MCF 10A (cell line): Measurements from ENCODE around the gene CSF2. TPM values are rescaled to one million over a fixed set of nuclear protein-coding genes. Genes with fewer than 3 reads are reported as not detected.

ENCODE experiments used
- BruUV-seq: library from RNA; stranded (reverse); fragments of 400-500 nt; replicated peaks from 2 replicates; lab custom pipeline; 2021; lab: Mats Ljungman, UMichigan
- CTCF ChIA-PET: fragments of 300-600 bp; sonication (Branson Sonifier 250); formaldehyde crosslinking; extraction: SDS; loops from one replicate; lab custom pipeline; 2021; ENCODE audit warnings: antibody characterized with exemption, inconsistent platforms; lab: Yijun Ruan, JAX
- POLR2A ChIA-PET: fragments of 300-600, 350-650 bp; sonication (Branson Sonifier 250); formaldehyde crosslinking; extraction: SDS; loops from one replicate; lab custom pipeline; 2020; ENCODE audit warnings: antibody characterized with exemption, inconsistent platforms; lab: Yijun Ruan, JAX
- DNase-seq: peaks from one replicate; pipeline ENCODE4 v3.0.0-alpha.2; 2018; ENCODE audit not compliant: unreplicated experiment
- H3K27ac Mint-ChIP-seq: one replicate; pipeline ENCODE4 v1.8.0; 2022; ENCODE audit warnings: mild to moderate bottlenecking, low read depth, mixed read lengths; ENCODE audit not compliant: unreplicated experiment
- H3K27me3 Mint-ChIP-seq: one replicate; pipeline ENCODE4 v1.8.0; 2022; ENCODE audit warnings: mixed read lengths; ENCODE audit not compliant: insufficient read depth, unreplicated experiment
- H3K36me3 Mint-ChIP-seq: one replicate; pipeline ENCODE4 v1.8.0; 2022; ENCODE audit warnings: mild to moderate bottlenecking, moderate library complexity, mixed read lengths; ENCODE audit not compliant: insufficient read depth, unreplicated experiment
- H3K4me1 Mint-ChIP-seq: one replicate; pipeline ENCODE4 v1.8.0; 2022; ENCODE audit warnings: mixed read lengths; ENCODE audit not compliant: insufficient read depth, unreplicated experiment
- H3K4me3 Mint-ChIP-seq: one replicate; pipeline ENCODE4 v1.8.0; 2022; ENCODE audit warnings: mild to moderate bottlenecking, moderate library complexity, mixed read lengths; ENCODE audit not compliant: unreplicated experiment
- H3K9me3 Mint-ChIP-seq: one replicate; pipeline ENCODE4 v1.8.0; 2022; ENCODE audit warnings: mixed read lengths; ENCODE audit not compliant: unreplicated experiment
- intact Hi-C: fragments of 100-400 bp; cut with micrococcal nuclease; formaldehyde crosslinking; loops from 2 replicates; pipeline ENCODE4 v1.14.1; 2022
- total RNA-seq: library from RNA; stranded (reverse); gene quantifications from 2 replicates; pipeline ENCODE4 v1.2.3, GENCODE V29; 2022
- TF ChIP-seq, protein P1 (sequence below): fragments of 200-600 bp; IDR thresholded peaks from one replicate; pipeline ENCODE4 v1.8.0; 2022; ENCODE audit warnings: antibody characterized with exemption, mild to moderate bottlenecking; ENCODE audit not compliant: unreplicated experiment

The CSF2 gene
- total RNA-seq, 1 experiment from 2014 or later, result not detected

DNA sequence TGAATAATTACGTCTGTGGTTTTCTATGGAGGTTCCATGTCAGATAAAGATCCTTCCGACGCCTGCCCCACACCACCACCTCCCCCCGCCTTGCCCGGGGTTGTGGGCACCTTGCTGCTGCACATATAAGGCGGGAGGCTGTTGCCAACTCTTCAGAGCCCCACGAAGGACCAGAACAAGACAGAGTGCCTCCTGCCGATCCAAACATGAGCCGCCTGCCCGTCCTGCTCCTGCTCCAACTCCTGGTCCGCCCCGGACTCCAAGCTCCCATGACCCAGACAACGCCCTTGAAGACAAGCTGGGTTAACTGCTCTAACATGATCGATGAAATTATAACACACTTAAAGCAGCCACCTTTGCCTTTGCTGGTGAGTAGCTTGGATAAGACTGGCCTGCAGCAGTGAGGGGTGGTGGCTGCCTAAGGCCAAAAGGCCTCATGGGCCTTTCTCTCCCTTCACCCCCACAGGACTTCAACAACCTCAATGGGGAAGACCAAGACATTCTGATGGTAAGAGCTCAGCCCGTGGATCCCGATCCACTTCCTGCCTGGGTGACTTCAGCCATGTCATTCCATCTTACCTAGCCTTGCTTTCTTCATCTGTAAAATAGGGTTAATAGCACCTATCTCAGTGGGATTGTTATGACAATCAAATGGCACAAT lies 13.0 kb upstream of the CSF2 start, which contains the start of gene IL3:
TSS of gene IL3 (plus strand) at position 155 of the 661 bp plus-strand sequence. CDS start at position 207, 52 bp downstream.
- no peak for DNase-seq
- Mint-ChIP-seq H3K36me3 (no peaks in the 10 kb centered on the region), H3K4me3 (no peak within 1 kb of the TSS), H3K27ac (no peak within 1 kb of the TSS), H3K27me3 (no peaks in the 10 kb centered on the region), H3K9me3 (no peaks in the 10 kb centered on the region), H3K4me1 (peaks cover 4% of the 10 kb centered on the region)
- ChIA-PET POLR2A (interaction anchor here (1.0 to 1.2 kb wide), 3 partner anchors 73 to 496 kb away, joined by 3 read pairs; no protein-coding TSS in a partner anchor), CTCF (interaction anchor here (0.6 to 7.2 kb wide), 9 partner anchors 11 to 472 kb away, joined by 3 to 74 read pairs (median 6); partner anchors contain the start of genes CSF2 and FNIP1)
- no TSS peak for BruUV-seq
- TF ChIP-seq, protein P1, sequence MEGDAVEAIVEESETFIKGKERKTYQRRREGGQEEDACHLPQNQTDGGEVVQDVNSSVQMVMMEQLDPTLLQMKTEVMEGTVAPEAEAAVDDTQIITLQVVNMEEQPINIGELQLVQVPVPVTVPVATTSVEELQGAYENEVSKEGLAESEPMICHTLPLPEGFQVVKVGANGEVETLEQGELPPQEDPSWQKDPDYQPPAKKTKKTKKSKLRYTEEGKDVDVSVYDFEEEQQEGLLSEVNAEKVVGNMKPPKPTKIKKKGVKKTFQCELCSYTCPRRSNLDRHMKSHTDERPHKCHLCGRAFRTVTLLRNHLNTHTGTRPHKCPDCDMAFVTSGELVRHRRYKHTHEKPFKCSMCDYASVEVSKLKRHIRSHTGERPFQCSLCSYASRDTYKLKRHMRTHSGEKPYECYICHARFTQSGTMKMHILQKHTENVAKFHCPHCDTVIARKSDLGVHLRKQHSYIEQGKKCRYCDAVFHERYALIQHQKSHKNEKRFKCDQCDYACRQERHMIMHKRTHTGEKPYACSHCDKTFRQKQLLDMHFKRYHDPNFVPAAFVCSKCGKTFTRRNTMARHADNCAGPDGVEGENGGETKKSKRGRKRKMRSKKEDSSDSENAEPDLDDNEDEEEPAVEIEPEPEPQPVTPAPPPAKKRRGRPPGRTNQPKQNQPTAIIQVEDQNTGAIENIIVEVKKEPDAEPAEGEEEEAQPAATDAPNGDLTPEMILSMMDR, result no peak
- intact Hi-C loops, result no loop called here

DNA sequence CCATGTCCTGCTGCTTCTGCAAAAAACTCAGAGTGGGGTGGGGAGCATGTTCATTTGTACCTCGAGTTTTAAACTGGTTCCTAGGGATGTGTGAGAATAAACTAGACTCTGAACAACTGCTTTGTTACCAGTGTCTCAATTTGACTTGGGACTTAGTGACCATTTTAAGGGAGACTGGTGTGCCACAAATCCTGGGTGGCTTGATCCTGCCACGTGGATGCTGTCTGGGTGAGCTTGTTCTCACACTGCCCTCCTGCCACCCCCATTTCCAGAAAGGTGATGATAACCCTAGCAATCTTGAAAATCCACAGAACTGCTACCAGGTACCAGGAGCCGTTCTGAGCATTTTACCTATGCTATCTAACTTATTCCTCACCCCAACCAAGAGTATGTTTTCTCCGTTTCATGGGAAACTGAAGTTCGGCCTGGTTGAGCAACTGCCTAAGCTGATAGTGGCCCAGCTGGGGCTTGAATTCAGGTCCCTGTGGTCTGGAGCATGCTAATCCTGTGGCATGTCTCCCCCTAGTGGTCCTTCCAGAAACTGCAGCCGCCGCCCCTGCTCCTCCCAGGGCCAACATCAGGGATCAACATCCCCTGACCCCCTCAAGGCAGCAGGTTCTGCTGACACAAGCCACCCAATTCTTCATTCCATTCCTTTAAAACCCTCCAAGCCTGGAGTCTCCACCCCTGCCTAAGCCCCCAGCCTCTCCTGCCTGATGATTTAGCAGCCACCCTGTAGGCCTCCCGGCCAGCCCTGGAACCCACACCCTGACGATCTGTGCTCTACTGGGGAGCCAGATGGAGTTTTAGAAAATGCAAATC lies 10.3 kb upstream of the CSF2 start:
- BruUV-seq, result no TSS peak

DNA sequence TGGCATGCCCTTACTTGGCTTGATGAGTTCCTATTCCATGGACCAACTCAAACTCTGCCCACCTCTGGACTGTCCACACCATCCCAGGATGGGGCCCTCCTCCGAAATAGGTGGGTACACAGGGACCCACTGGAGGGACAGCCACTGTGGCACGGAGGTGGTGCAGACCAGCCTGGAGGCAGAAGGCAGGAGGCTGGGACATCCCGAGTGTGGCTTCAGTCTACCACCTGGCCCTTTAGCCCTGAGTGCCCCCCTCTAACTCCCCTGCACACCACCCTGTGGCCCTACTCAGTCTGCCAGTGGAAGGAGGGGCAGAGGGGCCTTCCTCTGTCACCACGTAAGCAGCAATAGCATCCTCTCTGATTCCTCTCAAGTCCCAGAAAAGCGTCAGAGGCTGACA lies 9.4 kb upstream of the CSF2 start:
- BruUV-seq, result no TSS peak
- Mint-ChIP-seq H3K9me3 (no peaks in the 10 kb centered on the region), H3K27ac (no peak overlapping the region), H3K4me3 (no peak overlapping the region), H3K36me3 (no peaks in the 10 kb centered on the region), H3K4me1 (peaks cover 5% of the 10 kb centered on the region), H3K27me3 (no peaks in the 10 kb centered on the region)
- POLR2A ChIA-PET, result interaction anchor here (1.0 kb wide), 1 partner anchor 25 kb away, joined by 5 read pairs; no protein-coding TSS in a partner anchor
- intact Hi-C loops, result loop anchor here (1.0 to 2.0 kb wide), 5 partner anchors 31 to 641 kb away; no protein-coding TSS in a partner anchor
- CTCF ChIA-PET, result interaction anchor here (0.6 to 7.2 kb wide), 58 partner anchors 9 to 522 kb away, joined by 3 to 74 read pairs (median 6); partner anchors contain the start of genes CSF2 and P4HA2
- TF ChIP-seq, protein P1, result no peak
- DNase-seq, result no peak

More for the DNA sequence above, 10.3 kb upstream of the CSF2 start:
- Mint-ChIP-seq H3K9me3 (no peaks in the 10 kb centered on the region), H3K4me1 (peaks cover 5% of the 10 kb centered on the region), H3K27me3 (no peaks in the 10 kb centered on the region), H3K27ac (no peak overlapping the region), H3K4me3 (no peak overlapping the region), H3K36me3 (no peaks in the 10 kb centered on the region)
- intact Hi-C loops, result loop anchor here (1.0 kb wide), 2 partner anchors 252 to 474 kb away; no protein-coding TSS in a partner anchor
- CTCF ChIA-PET, result interaction anchor here (0.5 to 7.2 kb wide), 71 partner anchors 10 to 1631 kb away, joined by 3 to 74 read pairs (median 4); partner anchors contain the start of genes ACSL6, CSF2, FNIP1 and P4HA2
- DNase-seq, result peak; percentile 78
- POLR2A ChIA-PET, result interaction anchor here (0.6 to 1.0 kb wide), 4 partner anchors 24 to 627 kb away, joined by 3 to 5 read pairs (median 4); no protein-coding TSS in a partner anchor
- TF ChIP-seq, protein P1, result peak; percentile 99
